GM03348 (cell line): ENCODE data around the gene SLC52A3.

Source experiments
- DNase-seq: peaks from one replicate; pipeline ENCODE4 v3.0.0; 2012; ENCODE audit warnings: low spot score

The SLC52A3 gene

GRCh38 chr20:766906-767305 is 1.4 kb downstream of the SLC52A3 start:
- no peak for DNase-seq

GRCh38 chr20:764255-764654 is 4.0 kb downstream of the SLC52A3 start:
- DNase-seq: no peak

GRCh38 chr20:761418-762381 is 6.6 kb downstream of the SLC52A3 start:
- DNase-seq: no peak

GRCh38 chr20:760751-761417 is 7.4 kb downstream of the SLC52A3 start:
- DNase-seq: peak; percentile 58

GRCh38 chr20:757506-757905 is 10.8 kb downstream of the SLC52A3 start:
- no peak for DNase-seq

- no peak for DNase-seq
Measured at GRCh38 chr20:755941-756340, 12.4 kb downstream of the SLC52A3 start.

GRCh38 chr20:754904-755303 is 13.4 kb downstream of the SLC52A3 start:
- no peak for DNase-seq

GRCh38 chr20:753897-754635 is 14.2 kb downstream of the SLC52A3 start:
- no peak for DNase-seq

- DNase-seq: no peak
Measured at GRCh38 chr20:753136-753535, 15.2 kb downstream of the SLC52A3 start.

GRCh38 chr20:752291-752690 is 16.0 kb downstream of the SLC52A3 start:
- DNase-seq: no peak

- no peak for DNase-seq
Measured at GRCh38 chr20:751761-752160, 16.5 kb downstream of the SLC52A3 start.

GRCh38 chr20:750801-751200 is 17.5 kb downstream of the SLC52A3 start:
- DNase-seq: no peak

- no peak for DNase-seq
Measured at GRCh38 chr20:745683-746301, 22.5 kb downstream of the SLC52A3 start.

GRCh38 chr20:742156-742555 is 26.1 kb downstream of the SLC52A3 start:
- DNase-seq: no peak

GRCh38 chr20:741620-742019 is 26.7 kb downstream of the SLC52A3 start:
- no peak for DNase-seq

- no peak for DNase-seq
Measured at GRCh38 chr20:740162-740561, 28.1 kb downstream of the SLC52A3 start.

- no peak for DNase-seq
Measured at GRCh38 chr20:739736-740135, 28.6 kb downstream of the SLC52A3 start.

- DNase-seq: no peak
Measured at GRCh38 chr20:733861-734260, 34.4 kb downstream of the SLC52A3 start.

- DNase-seq: no peak
Measured at GRCh38 chr20:732727-733126, 35.6 kb downstream of the SLC52A3 start.

GRCh38 chr20:731891-732560 is 36.3 kb downstream of the SLC52A3 start:
- DNase-seq: no peak

- no peak for DNase-seq
Measured at GRCh38 chr20:730005-730404, 38.3 kb downstream of the SLC52A3 start.
